IMR-90 (cell line): Measurements from ENCODE around the gene KAT7. TPM values are rescaled to one million over a fixed set of nuclear protein-coding genes. Genes with fewer than 3 reads are reported as not detected.
A peak's percentile ranks its signal among the peaks of the same experiment; 100 is the strongest.

Source experiments
- ATAC-seq: fragments of 200-7000 bp; cut with Tn5 transposase; 2 replicates; pipeline ENCODE4 v1.9.1; 2020; ENCODE audit warnings: low read depth, mild to moderate bottlenecking, moderate library complexity
- BruUV-seq: library from RNA; stranded (reverse); fragments of 400-500 nt; replicated peaks from 2 replicates; lab custom pipeline; 2021; lab: Mats Ljungman, UMichigan
- CTCF ChIA-PET: fragments of 300-600 bp; formaldehyde crosslinking; extraction: SDS; loops from one replicate; lab custom pipeline; 2021; ENCODE audit warnings: antibody characterized with exemption; lab: Yijun Ruan, JAX
- POLR2A ChIA-PET: fragments of 300-600 bp; sonication (Branson Sonifier 250); formaldehyde crosslinking; loops from one replicate; lab custom pipeline; 2022; ENCODE audit warnings: antibody characterized with exemption; ENCODE audit not compliant: unreplicated experiment; lab: Charles Lee
- DNase-seq: peaks from one replicate; pipeline ENCODE4 v3.0.0; 2013
- H2AFZ ChIP-seq: replicated peaks from 2 replicates; pipeline ENCODE3; 2013; ENCODE audit warnings: low read length, mild to moderate bottlenecking; ENCODE audit not compliant: poor library complexity
- H2AK5ac ChIP-seq: 2 replicates; pipeline ENCODE4 v1.6.1; 2013; ENCODE audit warnings: low read depth, low read length, inconsistent platforms
- H2AK9ac ChIP-seq: replicated peaks from 2 replicates; pipeline ENCODE3; 2013; ENCODE audit warnings: mild to moderate bottlenecking, low read depth, low read length, moderate library complexity; ENCODE audit not compliant: poor library complexity
- H2BK120ac ChIP-seq: 2 replicates; pipeline ENCODE4 v1.6.1; 2013; ENCODE audit warnings: low read depth, low read length, inconsistent platforms
- H2BK15ac ChIP-seq: 3 replicates; pipeline ENCODE4 v1.6.1; 2013; ENCODE audit warnings: low read depth, low read length, inconsistent platforms
- H2BK20ac ChIP-seq: 2 replicates; pipeline ENCODE4 v1.6.1; 2013; ENCODE audit warnings: low read depth, mild to moderate bottlenecking, inconsistent platforms, low read length, moderate library complexity
- H2BK5ac ChIP-seq: 2 replicates; pipeline ENCODE4 v1.6.1; 2013; ENCODE audit warnings: mild to moderate bottlenecking, low read depth, low read length, inconsistent platforms; ENCODE audit not compliant: poor library complexity, severe bottlenecking
- H3K14ac ChIP-seq: replicated peaks from 2 replicates; pipeline ENCODE4 v1.6.1; 2013; ENCODE audit warnings: low read depth, low read length, inconsistent platforms
- H3K18ac ChIP-seq: 2 replicates; pipeline ENCODE4 v1.6.1; 2013; ENCODE audit warnings: low read depth, low read length, control low read depth
- H3K23ac ChIP-seq: 2 replicates; pipeline ENCODE4 v1.6.1; 2013; ENCODE audit warnings: low read depth, low read length, inconsistent platforms
- H3K27ac ChIP-seq: 2 replicates; pipeline ENCODE4 v1.5.1; 2013; ENCODE audit warnings: mild to moderate bottlenecking, control low read depth, low read length; ENCODE audit not compliant: insufficient read depth
- H3K27me3 ChIP-seq: 2 replicates; pipeline ENCODE4 v1.6.1; 2013; ENCODE audit warnings: low read length; ENCODE audit not compliant: control insufficient read depth, insufficient read depth
- H3K36me3 ChIP-seq: 2 replicates; pipeline ENCODE4 v1.6.1; 2013; ENCODE audit warnings: low read length, mixed read lengths; ENCODE audit not compliant: control insufficient read depth, insufficient read depth
- H3K4ac ChIP-seq: 2 replicates; pipeline ENCODE4 v1.6.1; 2013; ENCODE audit warnings: low read depth, low read length, inconsistent platforms
- H3K4me1 ChIP-seq: 2 replicates; pipeline ENCODE4 v1.6.1; 2013; ENCODE audit warnings: low read length, mixed read lengths; ENCODE audit not compliant: control insufficient read depth, insufficient read depth
- H3K4me2 ChIP-seq: 2 replicates; pipeline ENCODE4 v1.6.1; 2013; ENCODE audit warnings: low read depth, mild to moderate bottlenecking, control low read depth, low read length, moderate library complexity
- H3K4me3 ChIP-seq: 2 replicates; pipeline ENCODE4 v1.5.1; 2013; ENCODE audit warnings: low read depth, mild to moderate bottlenecking, control low read depth, low read length, moderate library complexity; ENCODE audit not compliant: insufficient read depth
- H3K56ac ChIP-seq: 2 replicates; pipeline ENCODE4 v1.6.1; 2013; ENCODE audit warnings: low read length, inconsistent platforms; ENCODE audit not compliant: insufficient read depth; ENCODE audit errors: extremely low read depth
- H3K79me1 ChIP-seq, 2 experiments: 2 replicates each; pipeline ENCODE4 v1.6.1; 2013; ENCODE audit warnings: low read length in 2 of 2, inconsistent platforms in 1 of 2, low read depth in 1 of 2
- H3K9ac ChIP-seq: 2 replicates; pipeline ENCODE4 v1.6.1; 2013; ENCODE audit warnings: low read depth, low read length, control low read depth
- H3K9me1 ChIP-seq: 2 replicates; pipeline ENCODE4 v1.6.1; 2013; ENCODE audit warnings: low read length, inconsistent platforms; ENCODE audit not compliant: insufficient read depth
- H3K9me3 ChIP-seq: 2 replicates; pipeline ENCODE4 v1.6.1; 2013; ENCODE audit warnings: low read length; ENCODE audit not compliant: control insufficient read depth, insufficient read depth
- H4K20me1 ChIP-seq: 2 replicates; pipeline ENCODE4 v1.6.1; 2013; ENCODE audit warnings: low read length, inconsistent platforms; ENCODE audit not compliant: insufficient read depth
- H4K5ac ChIP-seq: 2 replicates; pipeline ENCODE4 v1.6.1; 2013; ENCODE audit warnings: mild to moderate bottlenecking, low read depth, low read length, control low read depth
- H4K8ac ChIP-seq, 2 experiments: 2 replicates each; pipeline ENCODE4 v1.6.1; 2013; ENCODE audit warnings: low read depth in 2 of 2, low read length in 2 of 2, control low read depth in 1 of 2, inconsistent platforms in 1 of 2
- H4K91ac ChIP-seq: 2 replicates; pipeline ENCODE4 v1.6.1; 2013; ENCODE audit warnings: low read depth, low read length, inconsistent platforms; ENCODE audit not compliant: insufficient read depth
- BHLHE40 ChIP-seq: fragments of 150-350 bp; IDR thresholded peaks from 2 replicates; pipeline ENCODE4 v1.6.1; 2016; ENCODE audit warnings: mild to moderate bottlenecking, low read depth, low read length
- CHD1 ChIP-seq: IDR thresholded peaks from 2 replicates; pipeline ENCODE4 v1.6.1; 2012; ENCODE audit warnings: low read depth, low read length, improper control_type of control experiment
- CTCF ChIP-seq: conservative IDR thresholded peaks from 2 replicates; pipeline ENCODE4 v1.5.1; 2012; ENCODE audit warnings: mild to moderate bottlenecking, low read depth, low read length, improper control_type of control experiment
- MAZ ChIP-seq: IDR thresholded peaks from 2 replicates; pipeline ENCODE4 v1.6.1; 2012; ENCODE audit warnings: low read depth, mild to moderate bottlenecking, low read length, improper control_type of control experiment, moderate library complexity, borderline replicate concordance
- RAD21 ChIP-seq: IDR thresholded peaks from 2 replicates; pipeline ENCODE4 v1.6.1; 2012; ENCODE audit warnings: low read length, improper control_type of control experiment
- SMC3 ChIP-seq: fragments of 150-350 bp; IDR thresholded peaks from 2 replicates; pipeline ENCODE4 v1.6.1; 2016; ENCODE audit warnings: low read depth, mild to moderate bottlenecking, antibody characterized with exemption, low read length, moderate library complexity
- WGBS, 2 experiments: methylation state at CpG; one replicate each; pipeline versions ENCODE4 v1.1.5 to v1.1.7; 2013; ENCODE audit warnings: missing lambda C conversion rate in 2 of 2; ENCODE audit not compliant: insufficient read length in 1 of 2; ENCODE audit errors: extremely low coverage in 2 of 2; 5-methylcytosine and 5-hydroxymethylcytosine counted together
- dilution Hi-C: fragments of 300-500 bp; cut with HindIII; formaldehyde crosslinking; loops from one replicate; pipeline ENCODE4 v1.14.3; 2018; ENCODE audit warnings: low sequenced_read_pairs; ENCODE audit not compliant: unreplicated experiment
- in situ Hi-C: fragments of 300-500 bp; cut with MboI; formaldehyde crosslinking; loops from 3 replicates; pipeline ENCODE4 v1.14.3; 2019; ENCODE audit warnings: low sequenced_read_pairs, inconsistent platforms, mixed read lengths
- intact Hi-C: fragments of 100-400 bp; cut with micrococcal nuclease; formaldehyde crosslinking; loops from 2 replicates; pipeline ENCODE4 v1.10.0; 2022
- polyA plus RNA-seq, 3 experiments: library from polyadenylated mRNA; depleted of rRNA; stranded (reverse); fragments of >200 nt; gene quantifications; 2 replicates each; pipeline ENCODE4 v1.2.3, GENCODE V29; 2012; ENCODE audit warnings: low replicate concordance in 1 of 3
- total RNA-seq: library from RNA; depleted of rRNA; stranded (reverse); fragments of >200 nt; gene quantifications from 2 replicates; pipeline ENCODE4 v1.2.3, GENCODE V29; 2012

Gene KAT7
- total and polyA plus RNA-seq, 2 of the 4 experiments (the other 2 are of a cell fraction): 16.9 to 21.9 TPM

GRCh38 chr17:49861150-49861884, 72.8 kb downstream of the KAT7 start:
- Histone ChIP-seq H4K5ac (no peak overlapping the region), H3K23ac (no peak overlapping the region), H2BK15ac (no peak overlapping the region), H3K79me1 (no peaks in the 10 kb centered on the region), H3K9me3 (no peaks in the 10 kb centered on the region), H2BK120ac (no peak overlapping the region), H2AK5ac (no peak overlapping the region), H3K4ac (no peak overlapping the region), H2AK9ac (peak overlapping the region; percentile 43), H3K27ac (no peak overlapping the region), H3K9me1 (no peaks in the 10 kb centered on the region), H3K4me1 (peaks cover 3% of the 10 kb centered on the region; the same call in 1 of the 2 replicates), H3K56ac (no peak overlapping the region), H3K4me2 (no peak overlapping the region), H3K27me3 (peaks cover 41% of the 10 kb centered on the region), H2AFZ (no peak overlapping the region), H2BK20ac (no peak overlapping the region), H4K91ac (no peak overlapping the region), H3K36me3 (no peaks in the 10 kb centered on the region), H4K8ac (no peak overlapping the region), H3K14ac (no peak overlapping the region), H4K20me1 (peaks cover 14% of the 10 kb centered on the region), H2BK5ac (no peak overlapping the region), H3K18ac (no peak overlapping the region), H3K4me3 (no peak overlapping the region), H3K9ac (no peak overlapping the region)
- BruUV-seq: no TSS peak
- in situ Hi-C loops (loop anchor here (5.0 kb wide), 2 partner anchors 136 to 226 kb away; partner anchors contain the start of gene DLX3), dilution Hi-C loops (no loop called here), intact Hi-C loops (loop anchor here (1.0 kb wide), 2 partner anchors 137 to 226 kb away; no protein-coding TSS in a partner anchor)
- ATAC-seq (peak; percentile 74), DNase-seq (peak; percentile 27)
- no peak for TF ChIP-seq CHD1
- TF ChIP-seq CTCF: peak; percentile 93
- peak; percentile 45; the same call in 1 of the 2 replicates for TF ChIP-seq MAZ
- no peak for TF ChIP-seq BHLHE40
- peak; percentile 94 for TF ChIP-seq RAD21
- peak; percentile 98 for TF ChIP-seq SMC3
- POLR2A ChIA-PET: no interaction called here
- WGBS, 2 experiments: 37% methylated on average over 6 of the region's 16 CpGs; no CpG with 5 or more reads in 1 of the 2 experiments
- CTCF ChIA-PET: interaction anchor here (1.1 to 1.4 kb wide), 3 partner anchors 135 to 137 kb away, joined by 3 to 7 read pairs (median 3); no protein-coding TSS in a partner anchor
